ENCODE results near the gene PRKCQ.

Gene PRKCQ

DNA sequence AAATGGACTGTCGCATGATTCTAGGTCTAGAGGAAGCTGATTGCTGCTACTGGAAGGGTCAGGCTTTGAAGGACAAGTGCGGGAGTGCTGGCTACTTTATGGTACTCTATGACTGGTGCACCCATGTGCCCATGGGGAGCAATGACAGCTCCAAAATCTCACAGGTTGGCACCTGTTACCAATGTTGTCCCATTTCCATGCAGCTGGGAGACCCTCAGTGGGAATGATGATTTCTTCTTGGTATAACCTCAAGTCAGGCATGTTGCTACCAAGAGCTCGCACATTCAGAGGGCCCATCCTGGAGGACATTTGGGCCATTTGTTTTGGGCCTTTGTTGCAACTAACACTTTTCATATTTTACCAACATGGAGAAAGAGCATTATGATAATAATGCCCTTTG, 174.4 kb downstream of the PRKCQ start:
- no peak for DNase-seq (ENCODE audit: low read depth)

DNA sequence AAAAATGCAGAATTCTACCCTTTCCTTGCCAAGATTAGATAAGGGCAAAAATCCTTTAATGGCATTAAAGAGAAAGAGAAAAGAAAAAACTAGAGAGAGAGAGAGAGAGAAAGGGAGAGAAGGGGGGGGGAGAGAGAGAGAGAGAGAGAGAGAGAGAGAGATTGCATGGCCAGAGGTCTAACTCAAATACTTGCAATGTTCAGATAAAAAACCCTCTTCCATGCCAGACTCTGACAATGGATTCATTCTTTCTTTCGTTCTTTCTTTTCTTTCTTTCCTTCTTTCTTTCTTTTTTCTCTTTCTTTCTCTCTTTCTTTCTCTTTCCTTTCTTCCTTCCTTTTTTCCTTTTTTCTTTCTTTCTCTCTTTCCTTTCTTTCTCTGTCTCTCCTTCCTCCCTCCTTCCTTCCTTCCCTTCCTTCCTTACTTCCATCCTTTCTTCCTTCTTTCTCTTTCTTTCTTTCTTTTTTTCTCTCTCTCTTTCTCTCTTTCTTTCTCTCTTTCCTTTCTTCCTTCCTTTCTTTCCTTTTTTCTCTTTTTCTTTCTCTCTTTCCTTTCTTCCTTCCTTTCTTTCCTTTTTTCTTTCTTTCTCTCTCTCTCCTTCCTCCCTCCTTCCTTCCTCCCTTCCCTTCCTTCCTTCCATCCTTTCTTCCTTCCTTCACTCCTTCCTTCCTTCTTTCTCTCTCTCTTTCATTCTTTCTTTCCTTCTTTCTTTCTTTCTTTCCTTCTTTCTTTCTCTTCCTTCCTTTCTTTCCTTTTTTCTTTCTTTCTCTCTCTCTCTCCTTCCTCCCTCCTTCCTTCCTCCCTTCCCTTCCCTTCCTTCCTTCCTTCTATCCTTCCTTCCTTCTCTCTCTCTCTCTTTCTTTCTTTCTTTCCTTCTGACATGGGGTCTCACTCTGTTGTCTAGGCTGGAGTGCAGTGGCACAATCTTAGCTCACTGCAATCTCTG, 175.7 kb downstream of the PRKCQ start:
- DNase-seq (ENCODE audit: low read depth) = no peak

DNA sequence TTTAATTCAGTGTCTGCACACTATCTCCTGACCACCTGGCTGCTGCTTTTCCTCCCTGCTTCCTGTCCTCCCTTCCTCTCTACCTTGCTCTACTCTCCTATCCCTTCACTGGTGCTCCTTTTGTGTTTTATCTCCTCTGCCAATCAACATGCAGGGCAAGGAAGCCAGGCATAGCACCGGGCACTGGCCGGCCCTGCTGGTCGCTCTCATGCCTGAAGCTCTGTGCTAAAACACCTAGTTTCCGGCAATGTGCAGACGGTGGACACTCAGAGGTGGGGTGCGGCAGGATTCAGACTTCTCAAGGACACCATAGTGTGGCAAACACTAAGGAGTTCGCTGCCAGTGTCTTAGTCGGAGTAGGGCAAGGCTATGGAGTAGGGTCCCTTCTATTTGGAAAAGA, 177.1 kb downstream of the PRKCQ start:
- DNase-seq (ENCODE audit: low read depth) = no peak

GRCh38 chr10:6402349-6402709, 177.7 kb downstream of the PRKCQ start:
- DNase-seq (ENCODE audit: low read depth) = no peak

GRCh38 chr10:6401558-6402348, 178.3 kb downstream of the PRKCQ start:
- peak; percentile 48 for DNase-seq (ENCODE audit: low read depth)

DNA sequence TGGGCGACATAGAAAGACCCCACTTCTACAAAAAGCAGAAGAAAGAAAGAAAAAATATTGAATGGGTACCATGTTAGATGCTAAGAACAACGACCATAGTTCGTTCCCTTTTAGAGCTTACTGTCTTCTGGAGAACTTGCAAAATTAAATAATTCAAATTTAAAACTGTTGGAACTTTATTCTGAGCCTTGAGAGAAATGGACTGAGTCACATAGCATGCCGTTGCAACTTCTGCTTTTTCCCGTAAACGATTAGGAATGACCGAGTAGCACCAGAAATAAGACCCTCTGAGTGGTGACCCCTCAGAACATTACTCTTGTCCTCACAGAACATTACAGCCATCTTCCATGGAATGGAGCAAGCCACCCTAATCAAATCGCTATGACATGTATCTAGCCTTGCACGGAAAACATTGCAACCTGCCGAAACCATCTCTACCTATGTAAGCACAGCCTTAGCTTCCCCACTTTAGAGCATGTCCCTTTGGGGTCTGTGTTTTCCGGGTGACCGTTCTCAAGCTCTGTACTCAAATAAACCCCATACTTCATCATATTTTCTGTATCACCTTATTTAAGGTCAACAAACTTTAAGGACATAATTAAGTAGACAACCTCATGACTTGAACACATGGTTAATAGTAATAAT, 179.1 kb downstream of the PRKCQ start:
- DNase-seq (ENCODE audit: low read depth) = no peak

GRCh38 chr10:6400331-6400730, 179.7 kb downstream of the PRKCQ start:
- no peak for DNase-seq (ENCODE audit: low read depth)

DNA sequence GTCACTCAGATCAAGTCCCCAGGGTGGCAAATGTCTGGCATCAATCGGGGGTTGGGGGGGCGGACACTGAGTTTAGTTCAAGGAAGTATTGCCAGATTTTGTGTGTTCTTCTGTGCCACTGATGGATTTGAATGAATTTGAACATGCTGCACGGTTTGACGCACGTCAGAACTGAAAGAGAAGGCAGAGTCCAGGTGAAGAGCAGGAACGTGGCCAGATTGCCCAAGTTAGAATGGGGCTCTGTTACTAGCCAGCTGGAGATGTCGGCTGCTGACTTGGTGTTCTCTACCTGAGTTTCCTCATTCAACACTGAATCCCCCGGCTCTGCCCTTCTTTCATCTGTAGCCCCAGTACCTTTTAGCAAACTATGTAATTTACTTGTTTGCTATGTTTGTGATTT, 180.2 kb downstream of the PRKCQ start:
- no peak for DNase-seq (ENCODE audit: low read depth)

- DNase-seq (ENCODE audit: low read depth) = no peak
Measured at GRCh38 chr10:6399231-6399741, 180.8 kb downstream of the PRKCQ start.

- no peak for DNase-seq (ENCODE audit: low read depth)
Measured at GRCh38 chr10:6398399-6398798, 181.7 kb downstream of the PRKCQ start.

DNA sequence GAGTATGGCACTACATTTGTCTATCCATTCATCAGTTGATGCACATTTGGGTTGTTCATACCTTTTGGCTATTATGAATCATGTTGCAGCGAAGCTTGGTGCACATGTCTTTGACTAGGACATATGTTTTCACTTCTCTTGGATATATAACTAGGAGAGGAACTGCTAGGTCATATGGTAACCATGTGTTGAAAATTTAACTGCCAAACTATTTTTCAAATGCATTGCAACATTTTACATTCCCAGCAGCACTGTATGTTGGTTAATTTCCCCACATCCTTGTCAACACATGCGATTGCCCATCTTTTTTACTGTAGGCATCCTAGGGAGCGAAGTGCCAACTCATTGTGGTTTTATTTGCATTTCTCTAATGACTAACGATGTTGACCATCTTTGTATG, 183.4 kb downstream of the PRKCQ start:
- DNase-seq (ENCODE audit: low read depth) = no peak

DNA sequence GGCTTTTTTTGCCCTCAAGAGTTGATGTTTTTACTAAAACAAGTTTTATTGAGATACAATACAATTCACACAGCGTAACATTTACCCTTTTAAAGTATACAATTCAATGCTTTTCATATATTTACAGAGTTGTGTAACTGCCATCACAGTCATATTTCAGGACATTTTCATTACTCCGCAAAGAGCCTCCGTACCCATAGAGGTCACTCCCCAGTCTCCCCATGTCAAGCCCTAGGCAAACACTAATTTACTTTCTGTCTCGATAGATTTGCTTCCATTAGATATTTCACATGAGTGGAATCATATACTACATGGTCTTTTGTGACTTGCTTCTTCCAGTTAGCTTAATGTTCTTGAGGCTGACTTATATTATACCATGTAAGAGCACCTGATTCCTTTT, 183.8 kb downstream of the PRKCQ start:
- DNase-seq (ENCODE audit: low read depth) = no peak

DNA sequence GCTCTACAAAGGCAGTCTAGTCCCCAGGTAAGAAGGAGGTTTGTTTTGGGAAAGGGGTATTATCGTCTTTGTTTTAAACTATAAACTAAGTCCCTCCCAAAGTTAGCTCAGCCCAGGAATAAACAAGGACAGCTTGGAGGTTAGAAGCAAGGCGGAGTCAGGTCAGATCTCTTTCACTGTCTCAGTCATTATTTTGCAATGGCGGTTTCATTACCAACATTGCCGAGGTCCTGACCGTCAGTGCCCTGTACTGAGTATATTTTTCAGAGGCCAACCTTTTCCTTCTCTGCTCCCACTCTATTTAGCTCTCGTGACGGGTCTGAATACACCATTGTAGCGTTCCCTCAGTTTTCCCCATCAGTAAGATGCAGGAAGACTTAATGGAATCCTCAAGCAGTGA, 184.5 kb downstream of the PRKCQ start:
- DNase-seq (ENCODE audit: low read depth) = no peak

DNA sequence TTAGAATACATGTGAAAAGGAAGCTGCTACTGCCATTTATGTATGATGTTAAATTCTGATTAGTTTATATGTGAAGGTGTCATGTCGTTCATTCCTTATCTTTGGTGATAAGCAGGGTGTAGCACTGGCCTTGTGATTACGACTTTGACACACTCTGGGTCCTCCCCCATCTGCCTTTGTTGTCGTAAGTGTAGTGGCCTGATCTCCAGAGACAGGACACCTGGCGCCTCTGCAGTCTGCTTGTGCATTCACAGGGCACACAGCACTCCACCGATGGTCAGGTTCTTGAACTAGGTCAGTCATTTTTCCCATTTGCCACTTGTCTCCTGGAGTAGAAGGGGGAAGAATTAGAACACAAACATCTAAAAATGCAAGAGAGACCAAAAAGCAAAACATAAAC, 186.0 kb downstream of the PRKCQ start:
- no peak for DNase-seq (ENCODE audit: low read depth)

DNA sequence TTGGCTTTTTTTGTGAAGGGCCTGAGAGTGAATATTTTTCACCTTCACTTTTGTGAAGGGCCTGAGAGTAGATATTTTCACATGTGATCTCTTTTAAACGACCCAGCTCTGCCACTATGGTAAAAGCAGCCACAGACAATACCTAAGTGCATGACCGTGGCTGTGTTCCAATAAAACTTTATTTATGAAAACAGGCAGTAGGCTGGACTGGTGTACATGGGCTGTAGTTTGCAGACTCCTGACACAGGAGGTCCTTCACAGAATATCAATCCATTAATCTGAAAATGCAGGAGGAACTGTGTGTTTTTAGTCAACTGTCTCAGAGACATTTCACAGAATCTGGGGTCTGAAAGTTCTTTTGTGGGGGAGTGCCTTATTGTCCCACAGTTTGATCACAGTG, 186.9 kb downstream of the PRKCQ start:
- DNase-seq (ENCODE audit: low read depth) = no peak

DNA sequence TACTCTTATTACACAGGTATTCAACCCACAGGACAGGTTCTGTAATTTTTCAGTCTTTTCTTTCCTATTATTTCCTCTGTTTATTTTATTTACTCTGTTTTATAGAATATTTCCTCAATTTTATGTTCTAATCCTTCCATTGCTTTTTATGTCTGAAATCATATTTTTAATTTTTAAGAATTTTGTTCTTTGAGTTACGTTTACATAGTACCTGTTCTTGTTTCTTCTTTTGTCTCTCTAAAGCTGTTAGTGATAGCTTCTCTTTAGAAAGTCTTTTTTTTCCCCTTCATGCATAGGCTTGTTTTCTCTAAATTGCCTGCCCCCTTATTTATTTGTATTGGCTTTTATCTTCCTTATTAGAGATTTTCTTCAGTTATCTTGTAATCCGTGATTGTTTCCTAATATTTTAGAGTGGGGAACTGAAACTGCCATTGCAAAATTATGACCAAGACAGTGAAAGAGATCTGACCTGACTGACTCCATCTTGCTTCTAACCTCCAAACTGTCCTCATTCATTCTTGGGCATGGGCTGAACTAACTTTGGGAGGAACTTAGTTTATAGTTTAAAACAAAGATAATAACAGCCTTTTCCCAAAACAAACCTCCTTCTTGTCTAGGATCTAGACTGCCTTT, 189.7 kb downstream of the PRKCQ start:
- DNase-seq (ENCODE audit: low read depth) = no peak

DNA sequence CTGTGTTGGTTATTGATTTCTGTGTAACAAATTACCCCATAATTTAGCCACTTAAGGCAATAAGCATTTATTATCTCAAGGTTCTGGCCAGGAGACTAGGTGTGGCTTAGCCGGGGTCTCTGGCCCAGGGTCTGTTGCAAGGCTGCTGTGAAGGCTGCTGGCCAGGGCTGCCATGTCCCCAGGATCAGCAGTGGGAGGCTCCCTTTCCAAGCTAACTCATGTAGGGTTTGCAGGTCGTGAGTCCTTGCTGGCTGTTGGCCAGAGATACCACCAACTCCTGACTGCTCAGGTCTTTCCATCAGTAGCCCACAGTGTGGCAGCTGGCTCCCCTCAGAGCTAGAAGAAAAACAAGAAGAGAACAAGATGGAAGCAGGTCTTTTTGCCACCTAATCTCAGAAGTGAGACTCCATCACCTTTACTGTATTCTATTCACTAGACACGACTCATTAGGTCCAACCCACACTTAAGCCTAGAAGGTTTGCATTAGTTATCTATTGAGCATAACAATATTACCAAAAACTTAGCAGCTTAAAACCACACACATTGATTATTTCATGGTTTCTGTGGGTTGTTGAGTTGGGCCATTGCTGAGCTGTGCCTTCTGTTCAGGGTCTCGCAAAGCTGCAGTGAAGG, 191.7 kb downstream of the PRKCQ start:
- DNase-seq (ENCODE audit: low read depth) = no peak

GRCh38 chr10:6386960-6387359, 193.1 kb downstream of the PRKCQ start:
- no peak for DNase-seq (ENCODE audit: low read depth)

DNA sequence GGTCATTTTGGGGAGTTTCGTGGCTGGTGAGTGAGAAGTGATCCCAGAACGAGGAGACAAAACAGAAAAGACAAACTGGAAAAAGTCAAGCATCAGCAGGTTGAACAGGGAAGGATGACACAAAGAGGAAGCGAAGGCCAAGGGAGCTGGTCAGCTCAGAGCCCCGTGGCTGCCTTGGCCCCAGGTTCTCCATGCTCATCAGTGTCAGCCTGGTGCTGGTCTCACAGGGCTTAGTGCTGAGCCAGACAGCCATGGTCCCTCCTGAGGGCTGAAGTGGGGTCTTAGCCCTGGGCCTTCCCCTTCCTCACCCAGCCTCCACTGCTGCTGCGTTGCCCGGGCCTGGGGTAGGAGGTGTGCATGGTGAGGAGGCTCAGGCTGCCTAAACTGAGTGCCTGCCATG, 193.7 kb downstream of the PRKCQ start:
- no peak for DNase-seq (ENCODE audit: low read depth)

DNA sequence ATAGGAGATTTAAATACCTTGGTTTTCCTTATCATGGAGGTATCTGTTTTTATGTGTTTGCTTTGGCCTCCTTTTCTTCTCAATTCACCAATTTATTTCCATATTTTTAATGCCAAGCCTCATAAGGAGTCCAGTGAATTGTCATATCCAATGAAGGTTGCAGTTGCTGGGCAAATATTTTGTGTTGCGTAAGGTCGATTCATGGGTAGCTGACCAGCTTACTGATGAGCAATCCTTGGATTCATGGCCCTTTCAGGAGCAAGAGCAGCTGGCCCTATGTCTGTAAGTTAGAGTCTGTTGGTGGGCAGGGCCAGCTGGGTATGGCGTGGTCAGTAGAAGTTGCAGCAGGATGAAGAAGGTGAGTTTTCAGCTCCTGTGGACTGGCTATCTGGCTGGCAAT, 194.4 kb downstream of the PRKCQ start:
- no peak for DNase-seq (ENCODE audit: low read depth)

- no peak for DNase-seq (ENCODE audit: low read depth)
Measured at GRCh38 chr10:6384847-6385246, 195.2 kb downstream of the PRKCQ start.

- DNase-seq (ENCODE audit: low read depth) = no peak
Measured at GRCh38 chr10:6384031-6384430, 196.0 kb downstream of the PRKCQ start.

Data from HS-27A (cell line).